HEK293 (cell line): Measurements from ENCODE around the gene POLN.

Source experiments
- CTCF ChIA-PET: fragments of 350-600 bp; formaldehyde crosslinking; extraction: SDS; loops from one replicate; lab custom pipeline; 2021; ENCODE audit warnings: antibody characterized with exemption; lab: Yijun Ruan, JAX
- POLR2A ChIA-PET: fragments of 300-600 bp; formaldehyde crosslinking; extraction: SDS; loops from one replicate; lab custom pipeline; 2020; ENCODE audit warnings: antibody characterized with exemption, inconsistent platforms; lab: Yijun Ruan, JAX
- H3K27ac ChIP-seq: fragments of 200-500 bp; sonication (Bioruptor generic); 2 replicates; pipeline ENCODE4 v1.5.1; 2014; ENCODE audit warnings: low read depth, low read length, control low read depth, inconsistent platforms; ENCODE audit errors: extremely low read depth
- H3K36me3 ChIP-seq, 2 experiments: fragments of 200-500 bp in 1 of 2; sonication (Bioruptor generic) in 1 of 2; 1 replicate in 1 of 2; 2 replicates in 1 of 2; pipeline ENCODE4 v1.5.1; 2014 to 2017; ENCODE audit warnings: inconsistent platforms in 2 of 2, low read length in 2 of 2; ENCODE audit not compliant: control insufficient read depth in 2 of 2, insufficient read depth in 1 of 2
- H3K4me1 ChIP-seq: fragments of 200-500 bp; sonication (Bioruptor generic); 2 replicates; pipeline ENCODE4 v1.5.1; 2014; ENCODE audit warnings: mild to moderate bottlenecking, low read length, inconsistent platforms; ENCODE audit not compliant: control insufficient read depth, insufficient read depth
- H3K4me3 ChIP-seq: 2 replicates; pipeline ENCODE4 v1.5.1; 2011; ENCODE audit warnings: low read depth, mild to moderate bottlenecking, control low read depth, low read length, moderate library complexity
- H3K9me3 ChIP-seq: fragments of 200-500 bp; sonication (Bioruptor generic); 2 replicates; pipeline ENCODE4 v1.5.1; 2014; ENCODE audit warnings: low read depth, low read length, inconsistent platforms; ENCODE audit not compliant: control insufficient read depth, insufficient read depth
- BCL11B ChIP-seq: fragments of 450-650 bp; formaldehyde crosslinking; IDR thresholded peaks from 2 replicates; pipeline ENCODE4 v1.5.1; 2016; ENCODE audit warnings: low read depth, missing biosample characterization, missing genetic modification characterization
- MYNN ChIP-seq: fragments of 450-650 bp; formaldehyde crosslinking; IDR thresholded peaks from 2 replicates; pipeline ENCODE4 v1.5.1; 2016; ENCODE audit warnings: missing biosample characterization, missing genetic modification characterization, borderline replicate concordance
- SCRT1 ChIP-seq: fragments of 450-650 bp; formaldehyde crosslinking; IDR thresholded peaks from 2 replicates; pipeline ENCODE4 v1.5.1; 2016; ENCODE audit warnings: missing biosample characterization, missing genetic modification characterization, borderline replicate concordance
- ZNF132 ChIP-seq: fragments of 450-650 bp; formaldehyde crosslinking; IDR thresholded peaks from 2 replicates; pipeline ENCODE4 v1.5.1; 2017; ENCODE audit warnings: missing biosample characterization, missing genetic modification characterization, borderline replicate concordance
- ZNF184 ChIP-seq: fragments of 450-650 bp; IDR thresholded peaks from 2 replicates; pipeline ENCODE4 v1.5.1; 2018; ENCODE audit warnings: missing biosample characterization, mild to moderate bottlenecking, missing genetic modification characterization
- ZNF24 ChIP-seq: fragments of 450-650 bp; formaldehyde crosslinking; IDR thresholded peaks from 2 replicates; pipeline ENCODE4 v1.5.1; 2016; ENCODE audit warnings: missing biosample characterization, missing genetic modification characterization
- ZNF248 ChIP-seq: fragments of 450-650 bp; formaldehyde crosslinking; IDR thresholded peaks from 2 replicates; pipeline ENCODE4 v1.5.1; 2017; ENCODE audit warnings: missing biosample characterization, missing genetic modification characterization
- ZNF404 ChIP-seq: fragments of 450-650 bp; formaldehyde crosslinking; IDR thresholded peaks from 2 replicates; pipeline ENCODE4 v1.5.1; 2017; ENCODE audit warnings: missing biosample characterization, missing genetic modification characterization
- ZNF521 ChIP-seq: fragments of 450-650 bp; formaldehyde crosslinking; IDR thresholded peaks from 2 replicates; pipeline ENCODE4 v1.5.1; 2017; ENCODE audit warnings: missing biosample characterization, mild to moderate bottlenecking, missing genetic modification characterization
- ZNF76 ChIP-seq: fragments of 450-650 bp; formaldehyde crosslinking; IDR thresholded peaks from 2 replicates; pipeline ENCODE4; 2016; ENCODE audit warnings: low read depth, missing biosample characterization, missing genetic modification characterization, borderline replicate concordance
- ZNF768 ChIP-seq: fragments of 450-650 bp; formaldehyde crosslinking; IDR thresholded peaks from 2 replicates; pipeline ENCODE4 v1.5.1; 2018; ENCODE audit warnings: missing biosample characterization, mild to moderate bottlenecking, missing genetic modification characterization
- ZNF791 ChIP-seq: fragments of 450-650 bp; formaldehyde crosslinking; IDR thresholded peaks from 2 replicates; pipeline ENCODE4 v1.5.1; 2016; ENCODE audit warnings: missing biosample characterization, missing genetic modification characterization
- ZNF792 ChIP-seq: fragments of 450-650 bp; formaldehyde crosslinking; IDR thresholded peaks from 2 replicates; pipeline ENCODE4 v1.5.1; 2016; ENCODE audit warnings: missing biosample characterization, missing genetic modification characterization
- TF ChIP-seq, protein P1 (sequence below): fragments of 450-650 bp; IDR thresholded peaks from 2 replicates; pipeline ENCODE4 v1.5.1; 2018; ENCODE audit warnings: missing biosample characterization, missing genetic modification characterization
- TF ChIP-seq, protein P2 (sequence below): fragments of 450-650 bp; formaldehyde crosslinking; IDR thresholded peaks from 2 replicates; pipeline ENCODE4 v1.5.1; 2016; ENCODE audit warnings: missing biosample characterization, missing genetic modification characterization
- TF ChIP-seq, protein P3 (sequence below): fragments of 450-650 bp; formaldehyde crosslinking; IDR thresholded peaks from 2 replicates; pipeline ENCODE4 v1.5.1; 2016; ENCODE audit warnings: missing biosample characterization, missing genetic modification characterization

Gene POLN

DNA sequence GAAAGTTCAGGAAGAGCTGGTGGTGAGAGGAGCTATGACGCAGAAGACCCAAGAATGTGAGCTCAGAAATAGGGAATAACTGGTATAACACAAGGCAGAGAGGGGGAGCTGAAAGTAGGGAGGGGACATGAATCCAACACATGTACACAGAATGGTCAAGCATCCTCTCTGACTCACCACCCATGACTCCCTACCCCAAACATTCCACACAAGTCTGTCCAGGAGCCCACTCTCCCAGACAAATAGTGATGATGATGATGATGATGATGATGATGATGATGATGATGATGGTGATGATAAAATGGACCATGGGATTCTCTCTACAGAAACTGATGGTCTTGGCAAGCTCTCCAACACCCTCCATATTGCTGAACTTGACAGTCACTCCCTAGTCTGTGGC lies 136.4 kb downstream of the POLN start:
- TF ChIP-seq, protein P1, sequence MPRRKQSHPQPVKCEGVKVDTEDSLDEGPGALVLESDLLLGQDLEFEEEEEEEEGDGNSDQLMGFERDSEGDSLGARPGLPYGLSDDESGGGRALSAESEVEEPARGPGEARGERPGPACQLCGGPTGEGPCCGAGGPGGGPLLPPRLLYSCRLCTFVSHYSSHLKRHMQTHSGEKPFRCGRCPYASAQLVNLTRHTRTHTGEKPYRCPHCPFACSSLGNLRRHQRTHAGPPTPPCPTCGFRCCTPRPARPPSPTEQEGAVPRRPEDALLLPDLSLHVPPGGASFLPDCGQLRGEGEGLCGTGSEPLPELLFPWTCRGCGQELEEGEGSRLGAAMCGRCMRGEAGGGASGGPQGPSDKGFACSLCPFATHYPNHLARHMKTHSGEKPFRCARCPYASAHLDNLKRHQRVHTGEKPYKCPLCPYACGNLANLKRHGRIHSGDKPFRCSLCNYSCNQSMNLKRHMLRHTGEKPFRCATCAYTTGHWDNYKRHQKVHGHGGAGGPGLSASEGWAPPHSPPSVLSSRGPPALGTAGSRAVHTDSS (tag by site-specific recombination) = peak; percentile 94
- TF ChIP-seq ZNF768 (tag by site-specific recombination) = no peak
- ChIA-PET POLR2A (no interaction called here), CTCF (no interaction called here)
- Histone ChIP-seq H3K4me1 (no peaks in the 10 kb centered on the region), H3K27ac (no peak overlapping the region), H3K4me3 (no peak overlapping the region), H3K9me3 (no peaks in the 10 kb centered on the region), H3K36me3 (no peaks in the 10 kb centered on the region)

DNA sequence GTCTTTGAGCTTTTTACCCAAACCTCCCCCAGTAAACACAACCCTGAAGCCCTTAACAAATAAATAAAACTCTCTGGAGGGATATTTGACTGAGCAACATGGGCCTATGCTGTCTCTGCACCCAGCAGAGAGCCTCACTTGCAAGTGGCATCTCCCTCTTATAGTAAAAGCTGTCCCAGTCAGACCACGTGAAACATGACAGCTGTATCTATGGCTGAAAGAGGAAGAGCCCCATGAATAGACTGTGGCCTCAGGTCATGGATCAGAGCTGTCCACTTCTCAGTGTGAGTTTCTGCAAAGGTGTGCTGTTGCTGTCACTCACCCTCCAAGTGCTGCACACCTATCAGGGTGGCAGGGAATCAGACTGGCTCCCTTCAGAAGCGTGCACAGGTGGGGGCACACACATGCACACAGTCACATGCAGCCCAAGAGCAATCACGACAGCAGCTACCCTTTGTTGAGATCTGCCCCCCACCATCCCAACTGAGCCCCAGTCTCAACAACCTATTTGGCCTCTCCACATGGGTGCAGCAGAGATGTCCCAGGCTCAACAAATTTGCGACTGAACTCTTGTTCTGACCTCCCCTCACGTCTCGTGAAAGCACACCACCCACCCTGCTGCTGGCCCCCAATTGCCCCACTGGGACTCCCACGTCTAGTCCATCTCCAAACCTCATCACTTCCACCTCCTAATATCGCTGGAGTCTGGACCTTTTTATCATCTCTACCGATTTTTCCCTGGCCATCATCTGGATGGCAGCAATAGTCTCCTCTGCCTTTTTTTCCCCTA lies 137.2 kb downstream of the POLN start:
- ChIA-PET POLR2A (no interaction called here), CTCF (interaction anchor here (0.6 kb wide), 1 partner anchor 17 kb away, joined by 5 read pairs; no protein-coding TSS in a partner anchor)
- no peaks in the 10 kb centered on the region for H3K9me3 ChIP-seq
- no peaks in the 10 kb centered on the region for H3K4me1 ChIP-seq
- no peak overlapping the region for H3K27ac ChIP-seq
- no peak overlapping the region for H3K4me3 ChIP-seq
- H3K36me3 ChIP-seq = no peaks in the 10 kb centered on the region
- TF ChIP-seq ZNF404 = no peak
- no peak for TF ChIP-seq ZNF521 (tag by site-specific recombination)
- no peak for TF ChIP-seq ZNF791 (tag by site-specific recombination)
- no peak for TF ChIP-seq ZNF184 (tag by site-specific recombination)
- TF ChIP-seq MYNN (tag by site-specific recombination) = no peak
- no peak for TF ChIP-seq ZNF792 (tag by site-specific recombination)
- TF ChIP-seq ZNF248 (tag by site-specific recombination) = no peak
- TF ChIP-seq, protein P2, sequence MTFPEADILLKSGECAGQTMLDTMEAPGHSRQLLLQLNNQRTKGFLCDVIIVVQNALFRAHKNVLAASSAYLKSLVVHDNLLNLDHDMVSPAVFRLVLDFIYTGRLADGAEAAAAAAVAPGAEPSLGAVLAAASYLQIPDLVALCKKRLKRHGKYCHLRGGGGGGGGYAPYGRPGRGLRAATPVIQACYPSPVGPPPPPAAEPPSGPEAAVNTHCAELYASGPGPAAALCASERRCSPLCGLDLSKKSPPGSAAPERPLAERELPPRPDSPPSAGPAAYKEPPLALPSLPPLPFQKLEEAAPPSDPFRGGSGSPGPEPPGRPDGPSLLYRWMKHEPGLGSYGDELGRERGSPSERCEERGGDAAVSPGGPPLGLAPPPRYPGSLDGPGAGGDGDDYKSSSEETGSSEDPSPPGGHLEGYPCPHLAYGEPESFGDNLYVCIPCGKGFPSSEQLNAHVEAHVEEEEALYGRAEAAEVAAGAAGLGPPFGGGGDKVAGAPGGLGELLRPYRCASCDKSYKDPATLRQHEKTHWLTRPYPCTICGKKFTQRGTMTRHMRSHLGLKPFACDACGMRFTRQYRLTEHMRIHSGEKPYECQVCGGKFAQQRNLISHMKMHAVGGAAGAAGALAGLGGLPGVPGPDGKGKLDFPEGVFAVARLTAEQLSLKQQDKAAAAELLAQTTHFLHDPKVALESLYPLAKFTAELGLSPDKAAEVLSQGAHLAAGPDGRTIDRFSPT (tag by site-specific recombination) = no peak
- no peak for TF ChIP-seq SCRT1 (tag by site-specific recombination)
- no peak for TF ChIP-seq ZNF76 (tag by site-specific recombination)
- TF ChIP-seq ZNF24 (tag by site-specific recombination) = no peak
- TF ChIP-seq, protein P3, sequence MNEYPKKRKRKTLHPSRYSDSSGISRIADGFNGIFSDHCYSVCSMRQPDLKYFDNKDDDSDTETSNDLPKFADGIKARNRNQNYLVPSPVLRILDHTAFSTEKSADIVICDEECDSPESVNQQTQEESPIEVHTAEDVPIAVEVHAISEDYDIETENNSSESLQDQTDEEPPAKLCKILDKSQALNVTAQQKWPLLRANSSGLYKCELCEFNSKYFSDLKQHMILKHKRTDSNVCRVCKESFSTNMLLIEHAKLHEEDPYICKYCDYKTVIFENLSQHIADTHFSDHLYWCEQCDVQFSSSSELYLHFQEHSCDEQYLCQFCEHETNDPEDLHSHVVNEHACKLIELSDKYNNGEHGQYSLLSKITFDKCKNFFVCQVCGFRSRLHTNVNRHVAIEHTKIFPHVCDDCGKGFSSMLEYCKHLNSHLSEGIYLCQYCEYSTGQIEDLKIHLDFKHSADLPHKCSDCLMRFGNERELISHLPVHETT (tag by site-specific recombination) = no peak
- no peak for TF ChIP-seq BCL11B (tag by site-specific recombination)
- no peak for TF ChIP-seq ZNF768 (tag by site-specific recombination)
- no peak for TF ChIP-seq ZNF132
